22Rv1 (cell line): ENCODE results near the gene ITPK1.

Experiments
- CTCF ChIP-seq: fragments of 450-650 bp; IDR thresholded peaks from 2 replicates; pipeline ENCODE4 v1.5.1; 2017; ENCODE audit warnings: mild to moderate bottlenecking
- ZFX ChIP-seq: fragments of 450-650 bp; IDR thresholded peaks from 2 replicates; pipeline ENCODE4 v1.6.1; 2017; ENCODE audit warnings: antibody characterized with exemption, borderline replicate concordance

- TF ChIP-seq CTCF, result no peak
- TF ChIP-seq ZFX, result no peak
Measured at GRCh38 chr14:92942576-92942975, 173.1 kb downstream of the ITPK1 start.
